ENCODE results near the gene NF2. TPM values are rescaled to one million over a fixed set of nuclear protein-coding genes. Genes with fewer than 3 reads are reported as not detected.

The NF2 gene
- total and polyA plus RNA-seq, 10 of the 15 experiments (the other 5 are each of a cell fraction or from before 2014, with no cell fraction given), result 2.2 to 49.8 (median 22.5) TPM

DNA sequence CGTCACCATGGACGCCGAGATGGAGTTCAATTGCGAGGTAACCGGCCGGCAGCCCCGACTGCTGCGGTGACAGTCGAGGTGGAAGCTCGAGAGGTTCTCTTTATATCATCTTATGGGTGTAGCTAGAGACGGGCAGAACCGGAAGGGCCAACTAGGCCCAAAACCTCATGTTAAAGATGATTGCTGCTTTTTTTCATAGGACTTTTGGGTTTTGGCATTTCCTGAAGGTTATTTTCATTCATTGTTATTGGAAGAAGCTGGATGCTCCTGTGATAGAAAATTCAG, 585 bp downstream of the NF2 start:
- Histone ChIP-seq H3K4me2 (ENCODE audit: control insufficient read depth, insufficient read depth) (peak overlapping the region; percentile 98), H3K4me3 (peak overlapping the region; percentile 94), H3K9ac (ENCODE audit: control insufficient read depth, insufficient read depth, low read length) (peak overlapping the region; percentile 86), H4K20me1 (ENCODE audit: control insufficient read depth, insufficient read depth) (no peaks in the 10 kb centered on the region), H3K9me3 (replicated peaks; ENCODE audit: control insufficient read depth, insufficient read depth, low read length) (no peaks in the 10 kb centered on the region), H3K4me1 (ENCODE audit: control insufficient read depth, insufficient read depth, low read length) (no peaks in the 10 kb centered on the region; the same call in 1 of the 2 replicates), H3K79me2 (ENCODE audit: control insufficient read depth, insufficient read depth, low read length) (peaks cover 28% of the 10 kb centered on the region), H3K36me3 (ENCODE audit: control insufficient read depth in 2 of 2, insufficient read depth in 2 of 2, low read length in 1 of 2) (no peaks in the 10 kb centered on the region), H3K27ac (ENCODE audit: control insufficient read depth, insufficient read depth) (peak overlapping the region; percentile 71), H2AFZ (ENCODE audit: control insufficient read depth, low read depth, low read length) (peak overlapping the region; percentile 85), H3K27me3 (replicated peaks in 1 of 2; ENCODE audit: control insufficient read depth in 2 of 2, insufficient read depth in 2 of 2, low read length in 1 of 2) (no peaks in the 10 kb centered on the region)
- SMC1A ChIA-PET (ENCODE audit: uncharacterized antibody, unreplicated experiment), result interaction anchor here (0.7 to 3.5 kb wide), 9 partner anchors 10 to 25 kb away, joined by 3 to 23 read pairs (median 3); no protein-coding TSS in a partner anchor
- under 1% methylated on average over 12 of the region's 12 CpGs for WGBS (ENCODE audit: insufficient coverage, insufficient replicate concordance, low lambda C conversion rate, missing lambda C conversion rate)
- intact Hi-C loops (cut with micrococcal nuclease; ENCODE audit: unreplicated experiment), result no loop called here
- FAIRE-seq (no peak), ATAC-seq (no peak), DNase-seq (ENCODE audit: low read depth, low spot score) (no peak)
- CTCF ChIA-PET, result interaction anchor here (0.6 to 5.3 kb wide), 16 partner anchors 9 to 420 kb away, joined by 3 to 35 read pairs (median 4); partner anchors contain the start of gene MTMR3
- no TSS peak for BruUV-seq (replicated peaks)
- in situ Hi-C loops (cut with MboI), result no loop called here
- POLR2A ChIA-PET, result interaction anchor here (0.6 to 1.7 kb wide), 6 partner anchors 14 to 1744 kb away, joined by 3 to 7 read pairs (median 4); partner anchors contain the start of genes UQCR10 and ZMAT5
- RAD21 ChIA-PET (ENCODE audit: unreplicated experiment), result interaction anchor here (1.4 to 1.7 kb wide), 3 partner anchors 13 to 50 kb away, joined by 3 to 8 read pairs (median 3); partner anchors contain the start of gene THOC5
- TF ChIP-seq MYB (IDR thresholded peaks at IDR 0.05; ENCODE audit: borderline replicate concordance, low read depth, low read length) (no peak), KDM1A (IDR thresholded peaks at IDR 0.05; ENCODE audit: borderline replicate concordance) (no peak), GABPA (IDR thresholded peaks at IDR 0.05; ENCODE audit: low read depth) (0 out of 2 replicates have a peak, but pooled peaks have one; percentile 8), EED (IDR thresholded peaks at IDR 0.05; ENCODE audit: low read depth) (no peak), NFXL1 (IDR thresholded peaks at IDR 0.05; ENCODE audit: borderline replicate concordance) (no peak), SP1 (IDR thresholded peaks at IDR 0.05; ENCODE audit: low read depth, low read length) (no peak), BRCA1 (IDR thresholded peaks at IDR 0.05; ENCODE audit: low read depth, low read length) (no peak), NFYA (IDR thresholded peaks at IDR 0.05; ENCODE audit: borderline replicate concordance, low read depth, low read length) (no peak), CBX3 (IDR thresholded peaks at IDR 0.05; ENCODE audit: borderline replicate concordance, low read depth) (no peak), NR2C1 (IDR thresholded peaks at IDR 0.05) (no peak), RUNX3 (IDR thresholded peaks at IDR 0.05; ENCODE audit: low read length) (no peak)
- TF ChIP-seq, protein P1, sequence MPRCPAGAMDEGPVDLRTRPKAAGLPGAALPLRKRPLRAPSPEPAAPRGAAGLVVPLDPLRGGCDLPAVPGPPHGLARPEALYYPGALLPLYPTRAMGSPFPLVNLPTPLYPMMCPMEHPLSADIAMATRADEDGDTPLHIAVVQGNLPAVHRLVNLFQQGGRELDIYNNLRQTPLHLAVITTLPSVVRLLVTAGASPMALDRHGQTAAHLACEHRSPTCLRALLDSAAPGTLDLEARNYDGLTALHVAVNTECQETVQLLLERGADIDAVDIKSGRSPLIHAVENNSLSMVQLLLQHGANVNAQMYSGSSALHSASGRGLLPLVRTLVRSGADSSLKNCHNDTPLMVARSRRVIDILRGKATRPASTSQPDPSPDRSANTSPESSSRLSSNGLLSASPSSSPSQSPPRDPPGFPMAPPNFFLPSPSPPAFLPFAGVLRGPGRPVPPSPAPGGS (IDR thresholded peaks at IDR 0.05; ENCODE audit: borderline replicate concordance, insufficient read depth, low read depth, low read length, poor library complexity, severe bottlenecking), result no peak
- TF ChIP-seq, protein P2, sequence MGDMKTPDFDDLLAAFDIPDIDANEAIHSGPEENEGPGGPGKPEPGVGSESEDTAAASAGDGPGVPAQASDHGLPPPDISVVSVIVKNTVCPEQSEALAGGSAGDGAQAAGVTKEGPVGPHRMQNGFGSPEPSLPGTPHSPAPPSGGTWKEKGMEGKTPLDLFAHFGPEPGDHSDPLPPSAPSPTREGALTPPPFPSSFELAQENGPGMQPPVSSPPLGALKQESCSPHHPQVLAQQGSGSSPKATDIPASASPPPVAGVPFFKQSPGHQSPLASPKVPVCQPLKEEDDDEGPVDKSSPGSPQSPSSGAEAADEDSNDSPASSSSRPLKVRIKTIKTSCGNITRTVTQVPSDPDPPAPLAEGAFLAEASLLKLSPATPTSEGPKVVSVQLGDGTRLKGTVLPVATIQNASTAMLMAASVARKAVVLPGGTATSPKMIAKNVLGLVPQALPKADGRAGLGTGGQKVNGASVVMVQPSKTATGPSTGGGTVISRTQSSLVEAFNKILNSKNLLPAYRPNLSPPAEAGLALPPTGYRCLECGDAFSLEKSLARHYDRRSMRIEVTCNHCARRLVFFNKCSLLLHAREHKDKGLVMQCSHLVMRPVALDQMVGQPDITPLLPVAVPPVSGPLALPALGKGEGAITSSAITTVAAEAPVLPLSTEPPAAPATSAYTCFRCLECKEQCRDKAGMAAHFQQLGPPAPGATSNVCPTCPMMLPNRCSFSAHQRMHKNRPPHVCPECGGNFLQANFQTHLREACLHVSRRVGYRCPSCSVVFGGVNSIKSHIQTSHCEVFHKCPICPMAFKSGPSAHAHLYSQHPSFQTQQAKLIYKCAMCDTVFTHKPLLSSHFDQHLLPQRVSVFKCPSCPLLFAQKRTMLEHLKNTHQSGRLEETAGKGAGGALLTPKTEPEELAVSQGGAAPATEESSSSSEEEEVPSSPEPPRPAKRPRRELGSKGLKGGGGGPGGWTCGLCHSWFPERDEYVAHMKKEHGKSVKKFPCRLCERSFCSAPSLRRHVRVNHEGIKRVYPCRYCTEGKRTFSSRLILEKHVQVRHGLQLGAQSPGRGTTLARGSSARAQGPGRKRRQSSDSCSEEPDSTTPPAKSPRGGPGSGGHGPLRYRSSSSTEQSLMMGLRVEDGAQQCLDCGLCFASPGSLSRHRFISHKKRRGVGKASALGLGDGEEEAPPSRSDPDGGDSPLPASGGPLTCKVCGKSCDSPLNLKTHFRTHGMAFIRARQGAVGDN (IDR thresholded peaks at IDR 0.05), result no peak
- TF ChIP-seq, protein P3, sequence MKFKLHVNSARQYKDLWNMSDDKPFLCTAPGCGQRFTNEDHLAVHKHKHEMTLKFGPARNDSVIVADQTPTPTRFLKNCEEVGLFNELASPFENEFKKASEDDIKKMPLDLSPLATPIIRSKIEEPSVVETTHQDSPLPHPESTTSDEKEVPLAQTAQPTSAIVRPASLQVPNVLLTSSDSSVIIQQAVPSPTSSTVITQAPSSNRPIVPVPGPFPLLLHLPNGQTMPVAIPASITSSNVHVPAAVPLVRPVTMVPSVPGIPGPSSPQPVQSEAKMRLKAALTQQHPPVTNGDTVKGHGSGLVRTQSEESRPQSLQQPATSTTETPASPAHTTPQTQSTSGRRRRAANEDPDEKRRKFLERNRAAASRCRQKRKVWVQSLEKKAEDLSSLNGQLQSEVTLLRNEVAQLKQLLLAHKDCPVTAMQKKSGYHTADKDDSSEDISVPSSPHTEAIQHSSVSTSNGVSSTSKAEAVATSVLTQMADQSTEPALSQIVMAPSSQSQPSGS (IDR thresholded peaks at IDR 0.05; ENCODE audit: low read length), result no peak
- TF ChIP-seq, protein P4, sequence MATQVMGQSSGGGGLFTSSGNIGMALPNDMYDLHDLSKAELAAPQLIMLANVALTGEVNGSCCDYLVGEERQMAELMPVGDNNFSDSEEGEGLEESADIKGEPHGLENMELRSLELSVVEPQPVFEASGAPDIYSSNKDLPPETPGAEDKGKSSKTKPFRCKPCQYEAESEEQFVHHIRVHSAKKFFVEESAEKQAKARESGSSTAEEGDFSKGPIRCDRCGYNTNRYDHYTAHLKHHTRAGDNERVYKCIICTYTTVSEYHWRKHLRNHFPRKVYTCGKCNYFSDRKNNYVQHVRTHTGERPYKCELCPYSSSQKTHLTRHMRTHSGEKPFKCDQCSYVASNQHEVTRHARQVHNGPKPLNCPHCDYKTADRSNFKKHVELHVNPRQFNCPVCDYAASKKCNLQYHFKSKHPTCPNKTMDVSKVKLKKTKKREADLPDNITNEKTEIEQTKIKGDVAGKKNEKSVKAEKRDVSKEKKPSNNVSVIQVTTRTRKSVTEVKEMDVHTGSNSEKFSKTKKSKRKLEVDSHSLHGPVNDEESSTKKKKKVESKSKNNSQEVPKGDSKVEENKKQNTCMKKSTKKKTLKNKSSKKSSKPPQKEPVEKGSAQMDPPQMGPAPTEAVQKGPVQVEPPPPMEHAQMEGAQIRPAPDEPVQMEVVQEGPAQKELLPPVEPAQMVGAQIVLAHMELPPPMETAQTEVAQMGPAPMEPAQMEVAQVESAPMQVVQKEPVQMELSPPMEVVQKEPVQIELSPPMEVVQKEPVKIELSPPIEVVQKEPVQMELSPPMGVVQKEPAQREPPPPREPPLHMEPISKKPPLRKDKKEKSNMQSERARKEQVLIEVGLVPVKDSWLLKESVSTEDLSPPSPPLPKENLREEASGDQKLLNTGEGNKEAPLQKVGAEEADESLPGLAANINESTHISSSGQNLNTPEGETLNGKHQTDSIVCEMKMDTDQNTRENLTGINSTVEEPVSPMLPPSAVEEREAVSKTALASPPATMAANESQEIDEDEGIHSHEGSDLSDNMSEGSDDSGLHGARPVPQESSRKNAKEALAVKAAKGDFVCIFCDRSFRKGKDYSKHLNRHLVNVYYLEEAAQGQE (IDR thresholded peaks at IDR 0.05; ENCODE audit: low read depth, low read length), result no peak

Measured in GM12878 (cell line).